IPS DF 19.7 (cell line): ENCODE results near the gene CCSER2.
"Not testable (repeated sequence)": the region's sequence is repeated elsewhere in the genome, so short reads cannot be mapped to it uniquely, and the experiment has no call there.

Experiments
- DNase-seq: peaks from one replicate; pipeline ENCODE4 v3.0.0-alpha.2; 2013; ENCODE audit warnings: low read depth, low spot score

Gene CCSER2

GRCh38 chr10:84519235-84519634 lies 190.8 kb downstream of the CCSER2 start:
- DNase-seq: no peak

- DNase-seq: no peak
Measured at GRCh38 chr10:84521013-84521412, 192.6 kb downstream of the CCSER2 start.

GRCh38 chr10:84521468-84521867 lies 193.1 kb downstream of the CCSER2 start:
- no peak for DNase-seq

- no peak for DNase-seq
Measured at GRCh38 chr10:84522612-84523462, 194.4 kb downstream of the CCSER2 start.

GRCh38 chr10:84523526-84523925 lies 195.1 kb downstream of the CCSER2 start:
- no peak for DNase-seq

GRCh38 chr10:84524435-84524834 lies 196.0 kb downstream of the CCSER2 start:
- DNase-seq: no peak

- DNase-seq: no peak
Measured at GRCh38 chr10:84525120-84525806, 196.9 kb downstream of the CCSER2 start.

GRCh38 chr10:84525807-84526182 lies 197.4 kb downstream of the CCSER2 start:
- DNase-seq: not testable (repeated sequence)

GRCh38 chr10:84527386-84527785 lies 199.0 kb downstream of the CCSER2 start:
- DNase-seq: not testable (repeated sequence)

GRCh38 chr10:84528526-84528925 lies 200.1 kb downstream of the CCSER2 start:
- DNase-seq: not testable (repeated sequence)

GRCh38 chr10:84530724-84531325 lies 202.4 kb downstream of the CCSER2 start:
- no peak for DNase-seq

GRCh38 chr10:84531396-84531795 lies 203.0 kb downstream of the CCSER2 start:
- DNase-seq: no peak

- DNase-seq: no peak
Measured at GRCh38 chr10:84534168-84534567, 205.8 kb downstream of the CCSER2 start.

GRCh38 chr10:84537447-84537931 lies 209.1 kb downstream of the CCSER2 start:
- no peak for DNase-seq

GRCh38 chr10:84538036-84538435 lies 209.6 kb downstream of the CCSER2 start:
- DNase-seq: no peak

- DNase-seq: no peak
Measured at GRCh38 chr10:84539216-84539615, 210.8 kb downstream of the CCSER2 start.

- DNase-seq: no peak
Measured at GRCh38 chr10:84540022-84540616, 211.7 kb downstream of the CCSER2 start.

- no peak for DNase-seq
Measured at GRCh38 chr10:84540617-84541288, 212.4 kb downstream of the CCSER2 start.

GRCh38 chr10:84541289-84541637 lies 212.9 kb downstream of the CCSER2 start:
- peak; percentile 77 for DNase-seq

- DNase-seq: no peak
Measured at GRCh38 chr10:84542522-84543490, 214.4 kb downstream of the CCSER2 start.
